HepG2 (cell line): ENCODE data around the gene FN1. TPM values are rescaled to one million over a fixed set of nuclear protein-coding genes. Genes with fewer than 3 reads are reported as not detected.
A peak's percentile ranks its signal among the peaks of the same experiment; 100 is the strongest.

Experiments
- GABPA ChIP-seq, 2 experiments: IDR thresholded peaks; 2 replicates each; pipeline ENCODE4 v1.6.1; 2011 to 2016; ENCODE audit warnings: low read depth in 2 of 2, low read length in 1 of 2, missing biosample characterization in 1 of 2, missing genetic modification characterization in 1 of 2
- GZF1 ChIP-seq: sonication (generic); formaldehyde crosslinking; IDR thresholded peaks from 2 replicates; pipeline ENCODE4 v1.5.1; 2020; ENCODE audit warnings: mild to moderate bottlenecking, missing genetic modification reagents
- HHEX ChIP-seq: IDR thresholded peaks from 2 replicates; pipeline ENCODE4 v1.6.1; 2016; ENCODE audit warnings: control low read depth
- JDP2 ChIP-seq: sonication (generic); formaldehyde crosslinking; IDR thresholded peaks from 2 replicates; pipeline ENCODE4 v1.8.1; 2022; ENCODE audit warnings: missing genetic modification reagents, borderline replicate concordance
- KDM5A ChIP-seq: fragments of 200-600 bp; sonication (generic); IDR thresholded peaks from 2 replicates; pipeline ENCODE4 v1.7.0; 2018; ENCODE audit warnings: antibody characterized with exemption, mild to moderate bottlenecking, low read length, borderline replicate concordance
- NCOR1 ChIP-seq: fragments of 200-600 bp; sonication (generic); IDR thresholded peaks from 2 replicates; pipeline ENCODE4 v1.7.0; 2017; ENCODE audit warnings: antibody characterized with exemption, low read length, borderline replicate concordance
- TAF1 ChIP-seq: sonication (generic); formaldehyde crosslinking; IDR thresholded peaks from 2 replicates; pipeline ENCODE4 v1.4.0; 2020; ENCODE audit warnings: missing genetic modification reagents
- ZNF251 ChIP-seq: sonication (generic); formaldehyde crosslinking; IDR thresholded peaks from 2 replicates; pipeline ENCODE4 v1.9.0; 2021; ENCODE audit warnings: mild to moderate bottlenecking, missing genetic modification reagents
- ZNF550 ChIP-seq: sonication (generic); formaldehyde crosslinking; IDR thresholded peaks from 2 replicates; pipeline ENCODE4 v1.4.0; 2020; ENCODE audit warnings: mild to moderate bottlenecking, missing genetic modification reagents, borderline replicate concordance
- ZNF83 ChIP-seq: sonication (generic); formaldehyde crosslinking; IDR thresholded peaks from 2 replicates; pipeline ENCODE4 v1.4.0; 2020; ENCODE audit warnings: missing genetic modification reagents, mild to moderate bottlenecking, borderline replicate concordance
- polyA plus RNA-seq, 8 experiments: library from polyadenylated mRNA; depleted of rRNA in 3 of 8; stranded (reverse) in 7 of 8; unstranded in 1 of 8; fragments of >200 nt; fragmentation: Illumina TruSeq in 4 of 8; extraction: Trizol in 4 of 8; gene quantifications; 2 replicates each; pipeline versions ENCODE4 v1.2.1 to v1.2.3, GENCODE V29; 2011 to 2016; ENCODE audit warnings: low read depth in 4 of 8, missing spikeins in 1 of 8, mixed read lengths in 1 of 8; ENCODE audit not compliant: insufficient read depth in 1 of 8
- total RNA-seq, 5 experiments: library from RNA; depleted of rRNA; stranded (reverse); fragments of >200 nt; fragmentation: Illumina TruSeq; extraction: Trizol; gene quantifications; 2 replicates each; pipeline ENCODE4 v1.2.3, GENCODE V29; 2016; ENCODE audit warnings: low read depth in 1 of 5
- TF ChIP-seq, protein P1 (sequence below): sonication (generic); formaldehyde crosslinking; IDR thresholded peaks from 2 replicates; pipeline ENCODE4 v1.4.0; 2020; ENCODE audit warnings: missing genetic modification reagents, borderline replicate concordance
- TF ChIP-seq, protein P2 (sequence below), 2 experiments: sonication (generic) in 1 of 2; formaldehyde crosslinking in 1 of 2; IDR thresholded peaks; 2 replicates each; pipeline versions ENCODE4 v1.6.1 to v1.9.0; 2014 to 2022; ENCODE audit warnings: antibody characterized with exemption in 1 of 2, borderline replicate concordance in 1 of 2, inconsistent platforms in 1 of 2, low read depth in 1 of 2, missing genetic modification reagents in 1 of 2

The FN1 gene
- total and polyA plus RNA-seq, 2 of the 13 experiments (the other 11 are each of a cell fraction or from before 2014, with no cell fraction given) = 1,847 to 6,471 TPM

DNA sequence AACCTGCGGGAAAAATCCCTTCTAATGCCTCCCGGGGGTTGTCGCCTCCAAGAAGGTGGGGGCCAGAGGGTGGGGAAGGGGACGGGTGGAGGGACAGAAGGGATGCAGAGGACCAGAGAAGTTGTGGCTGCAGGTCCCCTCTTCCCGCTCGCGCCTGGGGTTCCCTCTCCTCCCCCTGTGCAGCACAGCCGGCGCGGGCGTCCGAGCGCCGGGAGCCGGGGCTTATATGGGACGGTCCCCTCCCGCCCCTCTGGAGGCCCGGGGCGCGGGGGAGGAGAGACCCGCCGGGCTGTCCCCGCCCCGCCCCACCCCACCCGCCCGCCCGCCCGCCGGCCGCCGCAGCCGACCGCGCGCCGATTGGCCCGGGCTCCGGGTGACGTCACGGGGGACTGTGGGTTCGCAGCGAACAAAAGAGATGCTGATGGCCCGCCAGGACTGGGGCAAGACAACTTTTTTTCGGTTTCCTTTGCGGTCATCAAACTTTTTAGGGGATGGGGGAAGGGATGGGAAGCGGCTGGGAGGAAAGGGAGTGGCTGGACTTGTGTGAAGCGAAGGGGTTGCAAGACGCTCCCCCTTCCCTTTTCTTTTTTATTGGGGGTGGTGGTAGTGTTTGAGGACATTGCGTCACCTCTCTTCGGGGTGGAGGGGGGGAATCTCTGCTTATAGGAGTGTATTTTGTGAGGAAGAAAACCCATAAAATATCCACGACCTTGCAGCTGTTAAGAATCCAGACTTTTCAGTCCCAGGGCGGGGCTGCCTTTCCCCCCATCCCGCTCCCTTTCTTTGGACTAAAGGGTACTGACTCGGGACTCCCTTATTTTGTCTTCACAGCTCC lies at the start of gene FN1 (continued):
- TF ChIP-seq, protein P1, sequence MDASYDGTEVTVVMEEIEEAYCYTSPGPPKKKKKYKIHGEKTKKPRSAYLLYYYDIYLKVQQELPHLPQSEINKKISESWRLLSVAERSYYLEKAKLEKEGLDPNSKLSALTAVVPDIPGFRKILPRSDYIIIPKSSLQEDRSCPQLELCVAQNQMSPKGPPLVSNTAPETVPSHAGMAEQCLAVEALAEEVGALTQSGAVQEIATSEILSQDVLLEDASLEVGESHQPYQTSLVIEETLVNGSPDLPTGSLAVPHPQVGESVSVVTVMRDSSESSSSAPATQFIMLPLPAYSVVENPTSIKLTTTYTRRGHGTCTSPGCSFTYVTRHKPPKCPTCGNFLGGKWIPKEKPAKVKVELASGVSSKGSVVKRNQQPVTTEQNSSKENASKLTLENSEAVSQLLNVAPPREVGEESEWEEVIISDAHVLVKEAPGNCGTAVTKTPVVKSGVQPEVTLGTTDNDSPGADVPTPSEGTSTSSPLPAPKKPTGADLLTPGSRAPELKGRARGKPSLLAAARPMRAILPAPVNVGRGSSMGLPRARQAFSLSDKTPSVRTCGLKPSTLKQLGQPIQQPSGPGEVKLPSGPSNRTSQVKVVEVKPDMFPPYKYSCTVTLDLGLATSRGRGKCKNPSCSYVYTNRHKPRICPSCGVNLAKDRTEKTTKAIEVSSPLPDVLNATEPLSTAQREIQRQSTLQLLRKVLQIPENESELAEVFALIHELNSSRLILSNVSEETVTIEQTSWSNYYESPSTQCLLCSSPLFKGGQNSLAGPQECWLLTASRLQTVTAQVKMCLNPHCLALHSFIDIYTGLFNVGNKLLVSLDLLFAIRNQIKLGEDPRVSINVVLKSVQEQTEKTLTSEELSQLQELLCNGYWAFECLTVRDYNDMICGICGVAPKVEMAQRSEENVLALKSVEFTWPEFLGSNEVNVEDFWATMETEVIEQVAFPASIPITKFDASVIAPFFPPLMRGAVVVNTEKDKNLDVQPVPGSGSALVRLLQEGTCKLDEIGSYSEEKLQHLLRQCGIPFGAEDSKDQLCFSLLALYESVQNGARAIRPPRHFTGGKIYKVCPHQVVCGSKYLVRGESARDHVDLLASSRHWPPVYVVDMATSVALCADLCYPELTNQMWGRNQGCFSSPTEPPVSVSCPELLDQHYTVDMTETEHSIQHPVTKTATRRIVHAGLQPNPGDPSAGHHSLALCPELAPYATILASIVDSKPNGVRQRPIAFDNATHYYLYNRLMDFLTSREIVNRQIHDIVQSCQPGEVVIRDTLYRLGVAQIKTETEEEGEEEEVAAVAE (CRISPR knock-in tag) = peak; percentile 91
- TF ChIP-seq ZNF550 (no peak), HHEX (CRISPR knock-in tag) (no peak), GZF1 (CRISPR knock-in tag) (peak; percentile 81; the same call in 1 of the 2 replicates), KDM5A (peak; percentile 51), JDP2 (CRISPR knock-in tag) (peak; percentile 32; the same call in 1 of the 2 replicates), ZNF83 (CRISPR knock-in tag) (no peak), TAF1 (CRISPR knock-in tag) (peak; percentile 92), GABPA (IDR thresholded peaks at IDR 0.05; ENCODE audit: low read depth, low read length) (no peak), GABPA (CRISPR knock-in tag; IDR thresholded peaks at IDR 0.05; ENCODE audit: low read depth) (no peak; the same call in 1 of the 2 replicates), ZNF251 (CRISPR knock-in tag) (no peak), NCOR1 (peak; percentile 16; the same call in 1 of the 2 replicates)
- TF ChIP-seq, protein P2, sequence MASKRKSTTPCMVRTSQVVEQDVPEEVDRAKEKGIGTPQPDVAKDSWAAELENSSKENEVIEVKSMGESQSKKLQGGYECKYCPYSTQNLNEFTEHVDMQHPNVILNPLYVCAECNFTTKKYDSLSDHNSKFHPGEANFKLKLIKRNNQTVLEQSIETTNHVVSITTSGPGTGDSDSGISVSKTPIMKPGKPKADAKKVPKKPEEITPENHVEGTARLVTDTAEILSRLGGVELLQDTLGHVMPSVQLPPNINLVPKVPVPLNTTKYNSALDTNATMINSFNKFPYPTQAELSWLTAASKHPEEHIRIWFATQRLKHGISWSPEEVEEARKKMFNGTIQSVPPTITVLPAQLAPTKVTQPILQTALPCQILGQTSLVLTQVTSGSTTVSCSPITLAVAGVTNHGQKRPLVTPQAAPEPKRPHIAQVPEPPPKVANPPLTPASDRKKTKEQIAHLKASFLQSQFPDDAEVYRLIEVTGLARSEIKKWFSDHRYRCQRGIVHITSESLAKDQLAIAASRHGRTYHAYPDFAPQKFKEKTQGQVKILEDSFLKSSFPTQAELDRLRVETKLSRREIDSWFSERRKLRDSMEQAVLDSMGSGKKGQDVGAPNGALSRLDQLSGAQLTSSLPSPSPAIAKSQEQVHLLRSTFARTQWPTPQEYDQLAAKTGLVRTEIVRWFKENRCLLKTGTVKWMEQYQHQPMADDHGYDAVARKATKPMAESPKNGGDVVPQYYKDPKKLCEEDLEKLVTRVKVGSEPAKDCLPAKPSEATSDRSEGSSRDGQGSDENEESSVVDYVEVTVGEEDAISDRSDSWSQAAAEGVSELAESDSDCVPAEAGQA (IDR thresholded peaks at IDR 0.05; ENCODE audit: low read depth) = peak; percentile 76
- TF ChIP-seq, protein P2 (CRISPR knock-in tag; IDR thresholded peaks at IDR 0.05; ENCODE audit: borderline replicate concordance) = 0 out of 2 replicates have a peak, but pooled peaks have one; percentile 58
